GM12878 (cell line): ENCODE results near the gene PCGF6. TPM values are rescaled to one million over a fixed set of nuclear protein-coding genes. Genes with fewer than 3 reads are reported as not detected.

Experiments used
- ATAC-seq: fragments of 200-7000 bp; cut with Tn5 transposase; 3 replicates; pipeline ENCODE4 v1.9.1; 2020; ENCODE audit warnings: mild to moderate bottlenecking, moderate library complexity
- BruUV-seq: library from RNA; stranded (reverse); fragments of 400-500 nt; replicated peaks from 2 replicates; lab custom pipeline; 2021; lab: Mats Ljungman, UMichigan
- CTCF ChIA-PET: fragments of 300-600 bp; sonication (Branson Sonifier 250); formaldehyde crosslinking; extraction: SDS; loops from one replicate; lab custom pipeline; 2021; ENCODE audit warnings: inconsistent platforms; lab: Yijun Ruan, JAX
- POLR2A ChIA-PET: fragments of 350-600 bp; formaldehyde crosslinking; extraction: SDS; loops from one replicate; lab custom pipeline; 2021; ENCODE audit warnings: inconsistent platforms; lab: Charles Lee
- RAD21 ChIA-PET: fragments of 300-600 bp; sonication (Branson Sonifier 250); formaldehyde crosslinking; loops from one replicate; lab custom pipeline; 2023; ENCODE audit warnings: antibody characterized with exemption; ENCODE audit not compliant: unreplicated experiment; lab: Charles Lee
- SMC1A ChIA-PET: fragments of 300-600 bp; sonication (Branson Sonifier 250); formaldehyde crosslinking; loops from one replicate; lab custom pipeline; 2023; ENCODE audit not compliant: unreplicated experiment, uncharacterized antibody; lab: Charles Lee
- DNase-seq: peaks from one replicate; pipeline ENCODE4 v3.0.0-alpha.2; 2011; ENCODE audit warnings: low read depth, low spot score
- FAIRE-seq: peaks from 3 replicates; lab custom pipeline; 2011; peaks lifted over from hg19 to GRCh38; lab: Jason Lieb, UNC
- H2AFZ ChIP-seq: 2 replicates; pipeline ENCODE4 v1.6.0; 2011; ENCODE audit warnings: low read depth, low read length, control low read depth; ENCODE audit not compliant: control insufficient read depth
- H3K27ac ChIP-seq: 2 replicates; pipeline ENCODE4 v1.5.1; 2011; ENCODE audit warnings: control low read depth; ENCODE audit not compliant: control insufficient read depth, insufficient read depth
- H3K27me3 ChIP-seq, 2 experiments: replicated peaks in 1 of 2; 2 replicates each; pipeline versions ENCODE4 v1.6.0 to v1.6.1; 2011; ENCODE audit warnings: low read length in 1 of 2; ENCODE audit not compliant: control insufficient read depth in 2 of 2, insufficient read depth in 2 of 2
- H3K36me3 ChIP-seq, 2 experiments: 2 replicates each; pipeline ENCODE4 v1.5.1; 2011; ENCODE audit warnings: low read length in 1 of 2; ENCODE audit not compliant: control insufficient read depth in 2 of 2, insufficient read depth in 2 of 2
- H3K4me1 ChIP-seq: 2 replicates; pipeline ENCODE4 v1.6.1; 2011; ENCODE audit warnings: mild to moderate bottlenecking, low read length, moderate library complexity, mixed read lengths; ENCODE audit not compliant: control insufficient read depth, insufficient read depth
- H3K4me2 ChIP-seq: 2 replicates; pipeline ENCODE4 v1.6.0; 2011; ENCODE audit warnings: control low read depth; ENCODE audit not compliant: control insufficient read depth, insufficient read depth
- H3K4me3 ChIP-seq: fragments of 200-600 bp; sonication (generic); 2 replicates; pipeline ENCODE4 v1.5.1; 2016
- H3K79me2 ChIP-seq: 2 replicates; pipeline ENCODE4 v1.6.0; 2011; ENCODE audit warnings: low read length; ENCODE audit not compliant: control insufficient read depth, insufficient read depth
- H3K9ac ChIP-seq: 2 replicates; pipeline ENCODE4 v1.8.0; 2011; ENCODE audit warnings: low read length, control low read depth, mixed read lengths; ENCODE audit not compliant: control insufficient read depth, insufficient read depth
- H3K9me3 ChIP-seq: replicated peaks from 3 replicates; pipeline ENCODE4 v1.5.1; 2011; ENCODE audit warnings: mild to moderate bottlenecking, low read length; ENCODE audit not compliant: control insufficient read depth, insufficient read depth
- H4K20me1 ChIP-seq: 2 replicates; pipeline ENCODE4 v1.6.0; 2011; ENCODE audit not compliant: control insufficient read depth, insufficient read depth
- BCL3 ChIP-seq: IDR thresholded peaks from 2 replicates; pipeline ENCODE4 v1.6.1; 2011; ENCODE audit warnings: borderline replicate concordance, low read depth, mild to moderate bottlenecking, moderate library complexity, low read length; ENCODE audit not compliant: insufficient read depth, poor library complexity, severe bottlenecking
- BHLHE40 ChIP-seq, 2 experiments: fragments of 450-650 bp in 1 of 2; IDR thresholded peaks; 2 replicates each; pipeline ENCODE4 v1.6.1; 2011 to 2017; ENCODE audit warnings: low read depth in 2 of 2, borderline replicate concordance in 1 of 2, improper control_type of control experiment in 1 of 2, low read length in 1 of 2, mild to moderate bottlenecking in 1 of 2
- CBX3 ChIP-seq: fragments of 200-600 bp; sonication (generic); IDR thresholded peaks from 2 replicates; pipeline ENCODE4 v1.6.1; 2016; ENCODE audit warnings: low read depth, borderline replicate concordance
- CHD4 ChIP-seq: fragments of 200-600 bp; sonication (generic); IDR thresholded peaks from 2 replicates; pipeline ENCODE4 v1.6.1; 2016; ENCODE audit warnings: mild to moderate bottlenecking
- FOS ChIP-seq: IDR thresholded peaks from 3 replicates; pipeline ENCODE4 v1.6.1; 2011; ENCODE audit warnings: borderline replicate concordance; ENCODE audit not compliant: insufficient read length; ENCODE audit errors: extremely low read depth
- IKZF1 ChIP-seq: fragments of 450-650 bp; conservative IDR thresholded peaks from 2 replicates; pipeline ENCODE4 v1.6.1; 2017; ENCODE audit warnings: antibody characterized with exemption, mild to moderate bottlenecking
- IRF3 ChIP-seq: fragments of 450-650 bp; IDR thresholded peaks from 2 replicates; pipeline ENCODE4 v1.6.1; 2014; ENCODE audit warnings: mild to moderate bottlenecking
- MYC ChIP-seq: IDR thresholded peaks from 2 replicates; pipeline ENCODE4 v1.6.1; 2011; ENCODE audit warnings: mild to moderate bottlenecking, low read length, moderate library complexity, inconsistent platforms; ENCODE audit not compliant: insufficient read depth, insufficient replicate concordance, insufficient read length, severe bottlenecking
- NFYB ChIP-seq: IDR thresholded peaks from 2 replicates; pipeline ENCODE4 v1.6.1; 2011; ENCODE audit warnings: low read depth, mild to moderate bottlenecking, low read length, improper control_type of control experiment, moderate library complexity; ENCODE audit not compliant: insufficient read depth
- POLR2AphosphoS5 ChIP-seq: IDR thresholded peaks from 2 replicates; pipeline ENCODE4 v1.6.1; 2011; ENCODE audit warnings: mild to moderate bottlenecking, low read length, inconsistent platforms
- TCF7 ChIP-seq: IDR thresholded peaks from 2 replicates; pipeline ENCODE4 v1.6.1; 2014; ENCODE audit warnings: antibody characterized with exemption, borderline replicate concordance
- YBX1 ChIP-seq: fragments of 450-650 bp; IDR thresholded peaks from 2 replicates; pipeline ENCODE4 v1.6.1; 2016; ENCODE audit warnings: antibody characterized with exemption
- ZBTB33 ChIP-seq: fragments of 450-650 bp; IDR thresholded peaks from 2 replicates; pipeline ENCODE4 v1.6.1; 2017; ENCODE audit warnings: mild to moderate bottlenecking
- ZNF592 ChIP-seq: fragments of 450-650 bp; IDR thresholded peaks from 2 replicates; pipeline ENCODE4 v1.6.1; 2017; ENCODE audit warnings: mild to moderate bottlenecking, moderate library complexity
- WGBS: methylation state at CpG from one replicate; pipeline ENCODE4 v1.1.6; 2016; ENCODE audit warnings: low lambda C conversion rate; ENCODE audit not compliant: insufficient replicate concordance, insufficient coverage; ENCODE audit errors: missing lambda C conversion rate; 5-methylcytosine and 5-hydroxymethylcytosine counted together
- in situ Hi-C: fragments of 300-500 bp; cut with MboI; formaldehyde crosslinking; loops from 9 replicates; pipeline ENCODE4 v1.14.3; 2018; ENCODE audit warnings: mixed read lengths
- intact Hi-C: fragments of 100-400 bp; cut with micrococcal nuclease; formaldehyde crosslinking; loops from one replicate; pipeline ENCODE4 v1.14.2; 2022; ENCODE audit not compliant: unreplicated experiment
- polyA plus RNA-seq, 11 experiments: library from polyadenylated mRNA; depleted of rRNA in 4 of 11; unstranded in 6 of 11; stranded (reverse) in 5 of 11; fragments of >200 nt; fragmentation: Nextera tagmentation in 4 of 11; fragmentation: Illumina TruSeq in 1 of 11; extraction: Ambion mirVana in 4 of 11; extraction: Trizol in 1 of 11; gene quantifications; 1 replicate in 1 of 11; 2 replicates in 10 of 11; pipeline versions ENCODE4 v1.2.1 to v1.2.3, GENCODE V29; 2011 to 2016; ENCODE audit warnings: inconsistent platforms in 2 of 11, missing spikeins in 2 of 11, low read depth in 1 of 11
- total RNA-seq, 4 experiments: library from RNA; depleted of rRNA in 3 of 4; stranded (reverse); fragments of >200 nt in 3 of 4; fragmentation: Illumina TruSeq in 1 of 4; extraction: Trizol in 1 of 4; gene quantifications; 2 replicates each; pipeline versions ENCODE4 v1.2.1 to v1.2.3, GENCODE V29; 2013 to 2021

PCGF6 gene
- total and polyA plus RNA-seq, 10 of the 15 experiments (the other 5 are each of a cell fraction or from before 2014, with no cell fraction given), result 6.5 to 19.1 (median 12.7) TPM

GRCh38 chr10:103295374-103296015 lies 55.4 kb downstream of the PCGF6 start:
- TF ChIP-seq YBX1, result no peak
- TF ChIP-seq CHD4, result no peak
- TF ChIP-seq FOS, result no peak
- TF ChIP-seq CBX3, result no peak
- TF ChIP-seq IRF3, result no peak
- no peak for TF ChIP-seq ZBTB33
- no peak for TF ChIP-seq NFYB
- TF ChIP-seq BHLHE40 (IDR thresholded peaks at IDR 0.05; ENCODE audit: borderline replicate concordance in 1 of 2, low read depth in 2 of 2, low read length in 1 of 2), result no peak
- TF ChIP-seq BCL3, result no peak
- TF ChIP-seq TCF7, result no peak
- no peak for TF ChIP-seq ZNF592
- TF ChIP-seq POLR2AphosphoS5, result no peak
- TF ChIP-seq MYC, result no peak
- TF ChIP-seq IKZF1, result no peak
- ChIA-PET RAD21 (interaction anchor here (0.9 kb wide), 1 partner anchor 378 kb away, joined by 3 read pairs; no protein-coding TSS in a partner anchor), CTCF (interaction anchor here (1.3 kb wide), 1 partner anchor 39 kb away, joined by 7 read pairs; no protein-coding TSS in a partner anchor), POLR2A (no interaction called here), SMC1A (interaction anchor here (1.0 to 1.1 kb wide), 3 partner anchors 9 to 47 kb away, joined by 3 read pairs; no protein-coding TSS in a partner anchor)
- Histone ChIP-seq H3K4me2 (no peak overlapping the region), H3K9me3 (no peaks in the 10 kb centered on the region), H3K27me3 (no peaks in the 10 kb centered on the region), H3K4me3 (no peak overlapping the region), H4K20me1 (no peaks in the 10 kb centered on the region), H3K27ac (no peak overlapping the region), H3K79me2 (no peaks in the 10 kb centered on the region), H2AFZ (no peak overlapping the region), H3K36me3 (no peaks in the 10 kb centered on the region), H3K4me1 (no peaks in the 10 kb centered on the region), H3K9ac (no peak overlapping the region)
- in situ Hi-C loops, result no loop called here
- FAIRE-seq (no peak), DNase-seq (no peak), ATAC-seq (no peak)
- BruUV-seq, result no TSS peak
- intact Hi-C loops, result no loop called here
- 28% methylated on average over 2 of the region's 2 CpGs for WGBS
